Measurements from ENCODE around the gene RPF1.

DNA sequence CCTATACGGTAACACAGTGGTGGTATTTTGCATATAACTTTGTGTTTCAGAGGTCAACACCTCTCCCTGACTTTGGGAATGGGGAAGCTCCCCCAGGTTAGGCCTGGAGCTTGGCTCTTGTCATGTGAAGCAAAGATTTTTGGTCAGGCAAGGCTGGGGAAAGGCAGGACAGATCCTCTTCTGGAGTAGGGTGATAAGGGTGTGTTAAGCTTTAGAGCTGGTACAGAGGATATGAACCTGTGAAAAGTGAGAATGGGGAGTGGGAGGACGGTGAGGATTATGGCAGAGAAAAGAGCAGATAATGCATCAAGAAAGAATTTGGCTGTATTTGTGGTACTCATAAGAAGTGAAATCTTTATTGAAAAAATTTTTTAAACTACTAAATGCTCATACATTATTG lies 2.3 kb downstream of the RPF1 start:
- TF ChIP-seq CTCF (IDR thresholded peaks at IDR 0.05) (no peak), POLR2A (IDR thresholded peaks at IDR 0.05) (no peak)

All from adrenal gland (tissue), 5 donors.